Right forelimb (tissue), 1 donor: ENCODE results near the gene COL4A1.

ENCODE experiments used
- DNase-seq: peaks from one replicate; pipeline ENCODE4 v3.0.0-alpha.2; 2018

COL4A1 gene

GRCh38 chr13:110214637-110215036, 92.3 kb downstream of the COL4A1 start:
- no peak for DNase-seq

DNA sequence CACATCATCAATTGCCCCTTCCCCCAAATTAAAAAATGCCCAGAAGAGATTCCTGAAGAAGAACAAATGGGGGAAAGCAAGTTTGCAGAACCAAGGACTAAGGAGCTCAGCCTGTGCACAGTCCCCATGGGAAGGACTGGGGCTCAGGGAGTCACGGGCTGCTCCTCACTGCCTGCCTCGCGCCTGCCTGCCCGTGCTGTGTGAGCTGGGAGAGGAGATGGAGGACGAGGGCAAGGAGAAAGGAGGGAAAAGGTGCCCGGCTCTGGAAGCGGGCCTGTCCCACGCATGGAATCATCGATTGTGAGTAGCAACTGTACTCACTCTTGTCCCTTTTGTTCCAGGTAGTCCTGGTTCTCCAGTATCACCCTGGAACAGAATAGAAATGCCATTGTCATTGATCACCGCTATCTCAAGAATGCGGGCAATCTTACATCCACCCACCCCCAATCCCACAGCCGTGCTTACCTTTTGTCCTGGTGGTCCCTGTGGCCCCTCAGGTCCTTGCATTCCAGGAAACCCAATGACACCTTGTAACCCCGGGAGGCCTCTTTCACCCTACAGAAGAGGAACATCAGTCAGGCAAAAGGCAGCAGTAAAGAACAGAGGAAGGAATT, 93.4 kb downstream of the COL4A1 start:
- DNase-seq, result no peak

- no peak for DNase-seq
Observed at GRCh38 chr13:110212529-110212928, 94.4 kb downstream of the COL4A1 start.

DNA sequence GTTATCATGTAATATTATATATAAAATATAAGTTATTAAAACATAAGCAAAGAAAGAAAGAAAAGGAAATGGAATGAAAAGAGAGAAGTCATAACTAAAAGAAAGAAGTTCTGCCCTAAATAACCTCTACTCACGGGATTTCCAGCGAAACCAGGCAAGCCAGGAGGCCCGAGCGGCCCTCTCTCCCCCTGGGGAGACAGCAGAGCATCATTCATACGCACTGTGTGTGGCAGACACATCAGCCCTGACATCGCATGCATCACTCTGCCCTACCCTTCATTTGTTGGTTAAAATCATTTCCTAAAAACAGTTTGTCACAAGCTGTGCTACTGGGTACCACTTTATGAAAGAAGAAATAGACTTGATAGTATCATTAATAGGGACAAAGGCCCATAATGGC, 95.2 kb downstream of the COL4A1 start:
- DNase-seq, result no peak

DNA sequence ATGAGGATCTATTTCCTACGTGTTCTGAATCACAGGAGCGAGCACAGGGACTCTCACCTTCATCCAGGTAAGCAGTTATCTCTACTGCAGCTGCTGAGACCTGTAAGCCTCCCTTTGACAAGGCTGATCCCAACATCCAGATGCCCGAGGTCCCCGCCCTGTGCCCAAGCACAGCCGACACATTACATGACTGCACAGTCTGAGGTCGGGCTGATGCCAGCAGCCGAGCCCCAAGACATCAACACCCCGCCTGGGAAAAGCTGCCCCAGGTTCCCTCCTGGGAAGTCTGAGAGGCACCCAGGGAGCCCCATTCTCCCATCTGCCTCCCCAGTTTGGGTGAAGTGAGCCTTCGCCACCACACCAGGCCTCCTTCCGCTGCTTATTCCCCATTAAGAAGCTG, 95.9 kb downstream of the COL4A1 start:
- DNase-seq, result no peak

DNA sequence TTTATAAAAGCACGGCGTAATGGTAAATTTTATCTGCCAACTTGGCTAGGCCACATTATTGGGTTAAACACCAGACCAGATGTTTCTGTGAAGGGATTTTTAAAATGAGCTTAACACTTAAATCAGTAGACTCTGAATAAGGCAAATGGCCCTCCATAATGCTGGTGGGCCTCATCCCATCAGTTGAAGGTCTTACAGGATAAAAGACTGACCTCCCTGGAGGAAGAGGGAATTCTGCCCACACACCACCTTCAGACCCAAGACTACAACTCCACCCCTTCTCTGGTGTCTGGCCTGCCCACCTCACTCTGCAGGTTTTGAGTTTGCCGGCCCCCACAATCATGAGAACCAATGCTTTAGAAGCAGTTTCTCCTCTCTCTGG, 96.4 kb downstream of the COL4A1 start:
- no peak for DNase-seq

DNA sequence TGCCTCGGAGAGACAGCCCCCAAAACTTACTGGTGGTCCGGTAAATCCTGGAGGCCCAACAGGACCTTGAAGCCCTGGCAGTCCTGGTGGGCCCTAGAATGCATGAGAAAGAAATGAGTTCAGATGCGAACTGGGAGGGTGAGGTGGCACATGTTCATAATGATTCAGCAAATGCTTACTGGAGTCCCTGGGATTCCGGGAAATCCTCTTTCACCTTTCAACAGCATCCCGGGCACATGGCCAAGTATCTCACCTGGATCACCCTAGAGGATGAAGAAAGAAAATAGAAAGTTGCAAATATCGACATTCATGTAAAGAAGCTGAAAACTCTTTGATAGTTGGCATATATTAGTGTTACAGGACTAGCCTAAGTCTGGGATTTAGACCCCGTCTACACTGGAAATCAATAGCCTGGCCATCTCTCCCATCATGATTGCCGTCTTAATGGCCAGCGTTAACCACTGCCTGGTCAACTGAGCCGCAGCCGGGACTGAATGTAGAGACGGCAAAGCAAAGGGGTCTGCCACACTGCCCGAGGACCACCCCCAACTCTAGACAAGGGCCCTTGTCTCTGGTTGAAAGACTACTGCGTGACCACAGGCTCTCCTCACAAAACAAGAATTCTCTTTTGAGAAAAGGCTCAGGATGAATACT, 96.9 kb downstream of the COL4A1 start:
- DNase-seq, result no peak

- DNase-seq, result no peak
Observed at GRCh38 chr13:110208116-110208515, 98.8 kb downstream of the COL4A1 start.

DNA sequence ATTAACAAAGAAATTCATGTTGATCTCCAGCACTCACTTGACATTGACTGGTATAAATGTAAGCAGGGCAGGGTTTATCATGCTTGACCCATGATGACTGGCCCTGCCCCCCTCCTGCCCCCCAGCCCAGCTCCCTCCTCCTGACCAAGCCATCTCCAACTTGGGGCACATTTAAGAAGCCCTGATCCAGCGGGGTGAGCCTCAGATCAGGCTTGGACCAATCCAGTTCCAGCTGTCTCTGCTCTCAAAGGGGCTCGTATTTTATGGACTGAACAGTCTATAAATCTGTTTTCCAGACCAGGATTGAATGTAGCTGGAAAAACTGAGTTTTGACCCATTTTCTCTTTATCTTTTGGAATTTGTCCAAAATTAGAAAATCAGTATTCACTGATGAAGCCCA, 100.0 kb downstream of the COL4A1 start:
- no peak for DNase-seq

- no peak for DNase-seq
Observed at GRCh38 chr13:110206185-110206584, 100.8 kb downstream of the COL4A1 start.

- DNase-seq, result no peak
Observed at GRCh38 chr13:110201114-110201513, 105.8 kb downstream of the COL4A1 start.

GRCh38 chr13:110200276-110200870, 106.6 kb downstream of the COL4A1 start:
- DNase-seq, result no peak

GRCh38 chr13:110199046-110199831, 107.7 kb downstream of the COL4A1 start:
- peak; percentile 31 for DNase-seq

- DNase-seq, result no peak
Observed at GRCh38 chr13:110197471-110197870, 109.5 kb downstream of the COL4A1 start.

GRCh38 chr13:110197026-110197425, 109.9 kb downstream of the COL4A1 start:
- peak; percentile 4 for DNase-seq

DNA sequence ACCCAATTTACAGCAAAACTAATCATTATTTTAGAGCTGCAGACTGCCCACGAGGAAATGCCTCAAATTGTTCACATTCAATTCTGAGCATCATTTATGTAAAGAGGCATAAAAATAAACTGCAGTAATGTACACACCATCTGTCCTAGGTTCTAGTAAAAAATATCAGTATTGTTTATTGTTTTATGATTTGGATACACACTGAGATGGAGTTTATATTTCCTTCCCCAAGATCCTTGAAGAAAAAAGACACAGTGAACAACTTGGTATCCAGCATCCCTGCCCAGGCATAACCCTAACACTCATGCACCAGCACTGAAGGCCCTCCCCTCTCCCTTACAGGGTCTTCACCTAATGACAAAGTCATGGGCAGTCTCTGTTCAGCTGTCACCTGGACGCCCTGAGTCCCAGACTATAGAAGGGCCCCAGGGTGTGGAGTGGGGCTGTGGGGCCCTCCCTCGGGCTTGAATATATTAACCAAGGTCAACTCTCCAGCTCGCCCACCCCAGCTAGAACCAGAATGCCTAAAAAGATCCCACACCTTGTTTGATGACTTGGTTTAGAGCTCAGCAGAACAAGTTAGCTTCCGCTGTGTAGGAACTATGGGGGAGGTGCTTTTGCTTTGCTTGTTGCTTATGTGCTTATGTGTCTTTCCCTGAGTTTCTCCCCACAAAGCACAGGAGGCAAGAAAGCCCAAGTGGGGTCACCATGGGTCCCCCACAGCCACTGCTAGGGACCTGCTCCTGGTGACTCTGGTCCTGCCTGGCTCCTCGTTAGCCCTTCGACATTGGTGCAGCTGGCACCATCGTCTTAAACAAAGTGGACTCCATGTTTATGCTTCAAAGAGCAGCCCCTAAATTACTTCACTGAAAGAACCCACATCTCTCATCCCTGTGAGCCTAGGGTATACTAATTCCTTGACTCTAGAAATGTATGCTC, 111.1 kb downstream of the COL4A1 start:
- DNase-seq, result peak; percentile 27

GRCh38 chr13:110194451-110194850, 112.5 kb downstream of the COL4A1 start:
- DNase-seq, result peak; percentile 17

GRCh38 chr13:110193491-110193890, 113.5 kb downstream of the COL4A1 start:
- DNase-seq, result no peak

- DNase-seq, result no peak
Observed at GRCh38 chr13:110192472-110192871, 114.5 kb downstream of the COL4A1 start.

- no peak for DNase-seq
Observed at GRCh38 chr13:110187641-110188161, 119.3 kb downstream of the COL4A1 start.

GRCh38 chr13:110186231-110186855, 120.6 kb downstream of the COL4A1 start:
- no peak for DNase-seq

GRCh38 chr13:110185696-110186095, 121.3 kb downstream of the COL4A1 start:
- no peak for DNase-seq
